COLO668 (cell line): Measurements from ENCODE around the gene NKAPD1.
A peak's percentile ranks its signal among the peaks of the same experiment; 100 is the strongest.
"Not testable (repeated sequence)": the region's sequence is repeated elsewhere in the genome, so short reads cannot be mapped to it uniquely, and the experiment has no call there.

Experiments
- DNase-seq: peaks from one replicate; lab custom pipeline; 2025; ENCODE audit not compliant: unreplicated experiment; lab: John Stamatoyannopoulos, UW

The NKAPD1 gene, protein sequence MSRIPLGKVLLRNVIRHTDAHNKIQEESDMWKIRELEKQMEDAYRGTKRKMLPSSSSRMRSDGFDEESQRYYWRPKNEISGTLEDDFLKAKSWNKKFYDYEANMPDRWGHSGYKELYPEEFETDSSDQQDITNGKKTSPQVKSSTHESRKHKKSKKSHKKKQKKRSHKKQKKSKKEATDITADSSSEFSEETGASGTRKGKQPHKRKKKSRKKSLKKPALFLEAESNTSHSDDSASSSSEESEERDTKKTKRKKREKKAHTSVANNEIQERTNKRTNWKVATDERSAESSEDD

DNA sequence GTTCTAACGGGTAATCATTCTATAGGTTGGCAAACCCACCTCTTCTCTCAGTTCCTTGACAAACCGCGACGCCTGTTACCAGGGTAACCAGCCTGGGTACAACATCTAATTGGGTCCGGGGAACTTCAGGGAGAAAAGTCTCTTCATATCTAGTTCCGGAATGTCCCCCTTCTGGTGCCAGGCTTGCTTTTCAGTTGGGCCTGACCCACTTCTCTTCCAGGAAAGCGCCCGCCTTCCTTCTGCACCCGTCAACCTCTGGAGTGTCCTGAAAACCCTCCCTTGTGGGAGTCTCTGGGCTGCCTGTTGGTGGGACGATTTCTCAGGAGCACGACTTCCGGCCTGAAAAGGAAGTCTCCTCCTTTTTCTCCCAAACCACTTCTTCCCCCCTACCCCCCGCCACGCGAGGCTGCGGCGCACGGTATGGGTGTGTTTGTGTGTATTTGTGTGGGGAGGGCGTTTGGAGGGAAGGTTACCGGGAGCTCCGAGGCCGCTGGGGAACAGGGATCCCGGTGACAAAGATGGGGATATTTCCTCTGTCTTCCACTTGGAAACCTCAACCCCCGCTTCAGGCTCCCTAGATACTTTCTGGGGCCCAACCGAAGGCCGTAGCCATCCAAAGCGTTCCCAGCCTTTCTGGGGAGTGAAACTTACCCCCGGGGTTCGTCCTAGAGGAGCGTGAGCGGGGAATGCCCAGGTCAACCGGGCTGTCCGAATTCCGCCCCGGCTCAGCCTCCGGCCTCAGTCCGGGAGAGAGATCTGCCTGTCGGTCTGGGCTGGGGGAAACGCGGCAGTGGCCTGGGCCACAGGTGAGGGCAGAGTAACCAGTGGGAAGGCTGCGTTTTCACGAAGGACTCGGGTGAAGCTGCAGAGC lies at the start of gene NKAPD1, which contains the start of gene PIH1D2:
Gene NKAPD1, plus strand, starts transcription at position 359 of the 871 bp plus-strand sequence. CDS start 1,276 bp downstream, outside the sequence.
Gene PIH1D2, minus strand, starts transcription at position 77 of the 871 bp plus-strand sequence. CDS start 843 bp downstream, outside the sequence.
- peak; percentile 82 for DNase-seq

GRCh38 chr11:112024773-112025678 lies 49.1 kb upstream of the NKAPD1 start, which contains the start of gene DLAT:
DLAT (plus strand) TSS chr11:112025408; CDS start chr11:112025473, 65 bp downstream.
- DNase-seq: peak; percentile 95

- no peak for DNase-seq
Measured at GRCh38 chr11:112025707-112026106, 48.4 kb upstream of the NKAPD1 start.

GRCh38 chr11:112026784-112027410 lies 47.2 kb upstream of the NKAPD1 start:
- DNase-seq: not testable (repeated sequence)

GRCh38 chr11:112029460-112029859 lies 44.6 kb upstream of the NKAPD1 start:
- no peak for DNase-seq

GRCh38 chr11:112033902-112034301 lies 40.2 kb upstream of the NKAPD1 start:
- no peak for DNase-seq

DNA sequence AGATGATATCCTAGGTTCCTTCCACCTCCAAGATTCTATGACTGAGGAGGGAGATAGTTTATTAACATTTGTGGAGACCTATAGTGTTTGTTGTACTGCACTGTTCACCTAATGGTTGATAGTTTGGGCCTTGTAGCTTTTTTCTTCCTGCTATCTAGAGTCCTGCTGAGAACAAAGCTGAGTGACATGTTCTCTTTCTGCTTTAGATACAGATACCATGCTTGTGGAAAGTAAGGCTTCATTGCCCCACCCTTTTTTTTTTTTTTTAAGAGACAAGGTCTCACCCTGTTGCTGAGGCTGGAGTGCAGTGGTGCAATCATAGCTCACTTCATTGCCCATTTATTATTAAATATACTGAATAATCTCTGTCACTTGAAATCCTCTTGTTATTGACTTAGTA lies 36.6 kb upstream of the NKAPD1 start:
- DNase-seq: no peak

DNA sequence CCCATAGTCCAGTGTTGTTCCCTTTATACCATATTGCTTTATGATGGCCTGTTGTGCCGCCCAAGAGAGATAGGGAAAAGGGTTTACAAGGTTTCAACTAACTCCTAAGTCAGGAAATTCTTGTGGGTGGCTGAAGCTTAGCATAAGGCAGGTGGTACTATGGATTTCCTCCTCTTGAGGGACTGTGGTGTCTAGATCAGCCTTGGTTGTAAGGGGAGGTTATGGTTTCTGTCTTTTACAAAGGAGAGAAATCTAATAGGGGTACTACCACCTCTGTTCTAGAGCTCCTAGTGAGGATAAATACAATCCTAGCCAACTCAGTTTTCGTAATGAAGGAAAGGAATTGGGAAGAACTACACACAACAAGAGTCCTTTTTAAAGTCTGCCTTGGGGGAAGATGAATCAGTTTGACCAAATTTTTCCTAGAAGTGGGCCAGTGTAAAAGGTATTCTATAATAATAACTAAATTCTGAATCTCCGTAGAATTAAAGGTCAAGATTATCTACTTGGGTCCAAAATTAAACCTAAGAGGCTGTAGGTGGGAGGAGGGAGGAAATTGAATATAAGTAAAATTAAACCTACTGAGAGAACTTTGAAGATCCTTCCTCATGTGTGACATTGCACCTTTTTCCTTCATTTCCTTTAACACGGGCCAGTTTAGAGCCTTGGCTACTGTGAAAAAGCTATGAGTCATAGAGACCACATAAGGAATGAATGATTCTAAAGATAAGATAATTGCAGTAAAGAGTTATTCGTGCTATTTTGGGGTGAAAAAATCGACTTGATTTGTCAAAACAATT lies 31.7 kb upstream of the NKAPD1 start:
- DNase-seq: no peak

GRCh38 chr11:112042961-112043304 lies 31.2 kb upstream of the NKAPD1 start:
- DNase-seq: no peak

- DNase-seq: no peak
Measured at GRCh38 chr11:112044961-112045360, 29.1 kb upstream of the NKAPD1 start.

- not testable (repeated sequence) for DNase-seq
Measured at GRCh38 chr11:112046647-112047046, 27.5 kb upstream of the NKAPD1 start.

DNA sequence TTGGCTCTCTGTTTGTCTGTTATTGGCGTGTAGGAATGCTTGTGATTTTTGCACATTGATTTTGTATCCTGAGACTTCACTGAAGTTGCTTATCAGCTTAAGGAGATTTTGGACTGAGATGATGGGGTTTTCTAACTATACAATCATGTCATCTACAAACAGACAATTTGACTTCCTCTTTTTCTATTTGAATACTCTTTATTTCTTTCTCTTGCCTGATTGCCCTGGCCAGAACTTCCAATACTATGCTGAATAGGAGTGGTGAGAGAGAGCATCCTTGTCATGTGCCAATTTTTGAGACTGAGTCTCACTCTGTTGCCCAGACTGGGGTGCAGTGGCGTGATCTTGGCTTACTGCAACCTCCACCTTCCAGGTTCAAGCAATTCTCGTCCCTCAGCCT lies 25.8 kb upstream of the NKAPD1 start:
- DNase-seq: not testable (repeated sequence)

GRCh38 chr11:112049777-112050176 lies 24.3 kb upstream of the NKAPD1 start:
- DNase-seq: no peak

GRCh38 chr11:112050721-112051120 lies 23.4 kb upstream of the NKAPD1 start:
- no peak for DNase-seq

DNA sequence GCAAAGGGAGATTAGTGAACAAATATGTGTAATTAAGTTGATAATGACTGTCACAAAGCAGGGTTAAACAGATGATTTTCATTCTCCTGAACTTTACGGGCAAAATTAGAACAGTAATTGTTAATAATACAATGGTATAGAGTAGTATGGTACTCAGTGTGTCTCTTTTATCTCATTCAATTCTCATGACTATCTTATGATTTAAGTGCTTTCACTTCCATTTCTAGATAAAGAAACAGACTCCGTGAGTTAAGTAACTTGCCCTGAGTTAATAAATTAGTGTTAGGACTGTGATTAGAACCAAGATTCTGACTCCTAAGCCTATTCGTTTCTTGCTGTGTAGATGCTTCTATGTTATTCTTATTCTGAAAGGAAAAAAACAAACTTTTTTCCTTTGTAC lies 22.3 kb upstream of the NKAPD1 start:
- no peak for DNase-seq

- DNase-seq: no peak
Measured at GRCh38 chr11:112057170-112057569, 16.9 kb upstream of the NKAPD1 start.

DNA sequence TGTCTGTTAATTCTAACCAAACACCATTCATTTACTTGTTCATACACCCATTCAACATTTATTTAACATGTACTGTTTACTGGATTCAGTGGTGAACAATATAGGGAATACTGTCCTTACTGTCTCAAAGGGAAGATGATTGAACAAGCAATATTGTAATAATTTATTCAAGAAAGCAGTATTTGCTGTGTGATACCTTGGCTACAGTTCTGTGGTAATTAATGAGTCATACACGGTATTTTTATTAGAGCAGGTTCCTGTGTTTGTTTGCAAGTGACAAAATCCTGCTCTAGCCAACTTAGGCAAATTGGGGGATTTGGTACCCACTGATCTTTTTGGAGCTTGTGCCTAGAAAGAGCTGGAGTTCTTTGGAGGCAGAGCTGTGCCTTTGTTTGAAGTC lies 16.0 kb upstream of the NKAPD1 start:
- no peak for DNase-seq

- DNase-seq: no peak
Measured at GRCh38 chr11:112062923-112063322, 11.2 kb upstream of the NKAPD1 start.

DNA sequence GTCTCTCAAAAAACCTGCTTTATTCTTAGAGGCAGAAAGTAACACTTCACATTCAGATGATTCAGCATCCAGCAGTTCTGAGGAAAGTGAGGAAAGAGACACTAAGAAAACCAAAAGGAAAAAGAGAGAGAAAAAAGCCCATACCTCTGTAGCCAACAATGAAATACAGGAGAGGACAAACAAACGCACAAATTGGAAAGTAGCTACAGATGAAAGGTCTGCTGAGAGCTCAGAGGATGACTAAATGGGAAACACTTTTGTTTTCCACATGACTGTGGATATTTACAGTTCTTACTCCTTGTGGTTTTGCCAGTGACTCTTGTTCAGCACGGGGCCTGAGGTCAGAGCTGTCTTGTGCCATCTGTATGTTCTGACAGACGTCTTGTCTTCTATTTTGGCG lies 8.6 kb downstream of the NKAPD1 start:
- DNase-seq: no peak
